ENCODE measurements around the gene METTL9. TPM values are rescaled to one million over a fixed set of nuclear protein-coding genes. Genes with fewer than 3 reads are reported as not detected.

METTL9 gene
- total and polyA plus RNA-seq, 9 of the 15 experiments (the other 6 are each of a cell fraction or from before 2014, with no cell fraction given): 12.2 to 107 (median 79.1) TPM

- TF ChIP-seq TBL1XR1 (IDR thresholded peaks at IDR 0.05; ENCODE audit: low read length in 2 of 2) (0 out of 4 replicates have a peak, but pooled peaks of 1 of the 2 experiments have one; percentile 37), XRCC5 (IDR thresholded peaks at IDR 0.05; ENCODE audit: low read depth, low read length) (0 out of 2 replicates have a peak, but pooled peaks have one; percentile 14), L3MBTL2 (IDR thresholded peaks at IDR 0.05) (peak; percentile 75), SNAPC5 (CRISPR knock-in tag; IDR thresholded peaks at IDR 0.05) (no peak), SIN3B (IDR thresholded peaks at IDR 0.05; ENCODE audit: low read depth) (0 out of 2 replicates have a peak, but pooled peaks have one; percentile 26), ATF7 (IDR thresholded peaks at IDR 0.05) (peak; percentile 33; the same call in 1 of the 2 replicates), MAX (CRISPR knock-in tag; IDR thresholded peaks at IDR 0.05) (peak; percentile 77), GATAD2A (IDR thresholded peaks at IDR 0.05) (no peak), CREM (IDR thresholded peaks at IDR 0.05; ENCODE audit: low read depth) (peak; percentile 63; the same call in 1 of the 2 replicates), SRF (CRISPR knock-in tag; IDR thresholded peaks at IDR 0.05) (no peak), EP400 (IDR thresholded peaks at IDR 0.05) (peak; percentile 79), CC2D1A (IDR thresholded peaks at IDR 0.05) (peak; percentile 94), MYC (IDR thresholded peaks at IDR 0.05; ENCODE audit: low read depth, low read length) (peak; percentile 94), MYC (CRISPR knock-in tag; IDR thresholded peaks at IDR 0.05; ENCODE audit: borderline replicate concordance, low read depth) (no peak), BRD9 (IDR thresholded peaks at IDR 0.05; ENCODE audit: low read depth, partially characterized antibody) (peak; percentile 58), KLF16 (IDR thresholded peaks at IDR 0.05) (peak; percentile 70; the same call in 1 of the 2 replicates), CTBP1 (IDR thresholded peaks at IDR 0.05; ENCODE audit: borderline replicate concordance) (peak; percentile 89; the same call in 1 of the 2 replicates), TARDBP (IDR thresholded peaks at IDR 0.05) (peak; percentile 54; the same call in 1 of the 2 replicates)
- TF ChIP-seq, protein P1, sequence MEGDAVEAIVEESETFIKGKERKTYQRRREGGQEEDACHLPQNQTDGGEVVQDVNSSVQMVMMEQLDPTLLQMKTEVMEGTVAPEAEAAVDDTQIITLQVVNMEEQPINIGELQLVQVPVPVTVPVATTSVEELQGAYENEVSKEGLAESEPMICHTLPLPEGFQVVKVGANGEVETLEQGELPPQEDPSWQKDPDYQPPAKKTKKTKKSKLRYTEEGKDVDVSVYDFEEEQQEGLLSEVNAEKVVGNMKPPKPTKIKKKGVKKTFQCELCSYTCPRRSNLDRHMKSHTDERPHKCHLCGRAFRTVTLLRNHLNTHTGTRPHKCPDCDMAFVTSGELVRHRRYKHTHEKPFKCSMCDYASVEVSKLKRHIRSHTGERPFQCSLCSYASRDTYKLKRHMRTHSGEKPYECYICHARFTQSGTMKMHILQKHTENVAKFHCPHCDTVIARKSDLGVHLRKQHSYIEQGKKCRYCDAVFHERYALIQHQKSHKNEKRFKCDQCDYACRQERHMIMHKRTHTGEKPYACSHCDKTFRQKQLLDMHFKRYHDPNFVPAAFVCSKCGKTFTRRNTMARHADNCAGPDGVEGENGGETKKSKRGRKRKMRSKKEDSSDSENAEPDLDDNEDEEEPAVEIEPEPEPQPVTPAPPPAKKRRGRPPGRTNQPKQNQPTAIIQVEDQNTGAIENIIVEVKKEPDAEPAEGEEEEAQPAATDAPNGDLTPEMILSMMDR (IDR thresholded peaks at IDR 0.05 in 2 of 3, conservative IDR thresholded peaks at IDR 0.05 in 1 of 3; ENCODE audit: insufficient read depth in 2 of 3, low read depth in 1 of 3, low read length in 3 of 3): peak; percentile 97 to 98 (median 98)
- TF ChIP-seq, protein P2, sequence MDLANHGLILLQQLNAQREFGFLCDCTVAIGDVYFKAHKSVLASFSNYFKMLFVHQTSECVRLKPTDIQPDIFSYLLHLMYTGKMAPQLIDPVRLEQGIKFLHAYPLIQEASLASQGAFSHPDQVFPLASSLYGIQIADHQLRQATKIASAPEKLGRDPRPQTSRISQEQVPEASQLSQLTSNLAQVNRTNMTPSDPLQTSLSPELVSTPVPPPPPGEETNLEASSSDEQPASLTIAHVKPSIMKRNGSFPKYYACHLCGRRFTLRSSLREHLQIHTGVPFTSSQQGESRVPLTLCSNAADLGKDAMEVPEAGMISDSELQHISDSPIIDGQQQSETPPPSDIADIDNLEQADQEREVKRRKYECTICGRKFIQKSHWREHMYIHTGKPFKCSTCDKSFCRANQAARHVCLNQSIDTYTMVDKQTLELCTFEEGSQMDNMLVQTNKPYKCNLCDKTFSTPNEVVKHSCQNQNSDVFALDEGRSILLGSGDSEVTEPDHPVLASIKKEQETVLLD (IDR thresholded peaks at IDR 0.05): 0 out of 2 replicates have a peak, but pooled peaks have one; percentile 8
Measured at GRCh38 chr16:21554795-21555585, 44.4 kb upstream of the METTL9 start (continued).

Measured in K562 (cell line).